Fibroblast of lung (primary cell): Measurements from ENCODE around the gene EFNB2. TPM values are rescaled to one million over a fixed set of nuclear protein-coding genes. Genes with fewer than 3 reads are reported as not detected.
A peak's percentile ranks its signal among the peaks of the same experiment; 100 is the strongest.

Experiments
- DNase-seq, 2 donors: peaks; one replicate each; pipeline versions ENCODE4 v3.0.0 to v3.0.0-alpha.2; 2010; ENCODE audit warnings: low read depth in 2 of 2
- H2AFZ ChIP-seq: 2 replicates; pipeline ENCODE4 v1.5.1; 2012; ENCODE audit warnings: low read length, control low read depth, inconsistent platforms
- H3K27ac ChIP-seq: 2 replicates; pipeline ENCODE4 v1.5.1; 2011; ENCODE audit warnings: low read length, control low read depth; ENCODE audit not compliant: insufficient read depth
- H3K27me3 ChIP-seq: 2 replicates; pipeline ENCODE4 v1.5.1; 2011; ENCODE audit warnings: mild to moderate bottlenecking, low read length; ENCODE audit not compliant: control insufficient read depth, insufficient read depth
- H3K36me3 ChIP-seq: 2 replicates; pipeline ENCODE4 v1.5.1; 2011; ENCODE audit warnings: low read length; ENCODE audit not compliant: control insufficient read depth, insufficient read depth
- H3K4me1 ChIP-seq: 2 replicates; pipeline ENCODE4 v1.5.1; 2011; ENCODE audit warnings: low read length; ENCODE audit not compliant: control insufficient read depth, insufficient read depth; ENCODE audit errors: extremely low read depth
- H3K4me2 ChIP-seq: 2 replicates; pipeline ENCODE4 v1.5.1; 2011; ENCODE audit warnings: low read length, control low read depth; ENCODE audit not compliant: insufficient read depth; ENCODE audit errors: extremely low read depth
- H3K4me3 ChIP-seq, 4 experiments: fragments of 200-600 bp in 1 of 4; sonication (generic) in 1 of 4; replicated peaks in 1 of 4; 2 replicates each; pipeline ENCODE4 v1.5.1; 2011 to 2016; ENCODE audit warnings: low read length in 4 of 4, low read depth in 3 of 4, mild to moderate bottlenecking in 3 of 4, control low read depth in 2 of 4, inconsistent platforms in 1 of 4, mixed read lengths in 1 of 4; ENCODE audit not compliant: insufficient read depth in 1 of 4; ENCODE audit errors: control extremely low read depth in 1 of 4
- H3K79me2 ChIP-seq: 2 replicates; pipeline ENCODE4 v1.5.1; 2012; ENCODE audit warnings: mild to moderate bottlenecking, low read length, inconsistent platforms; ENCODE audit not compliant: control insufficient read depth, insufficient read depth
- H3K9ac ChIP-seq: 2 replicates; pipeline ENCODE4 v1.5.1; 2011; ENCODE audit warnings: mild to moderate bottlenecking, low read length, control low read depth; ENCODE audit not compliant: insufficient read depth
- H3K9me3 ChIP-seq: 2 replicates; pipeline ENCODE4 v1.5.1; 2012; ENCODE audit warnings: low read depth, low read length; ENCODE audit not compliant: control insufficient read depth, insufficient read depth
- H4K20me1 ChIP-seq: 2 replicates; pipeline ENCODE4 v1.5.1; 2011; ENCODE audit warnings: low read length; ENCODE audit not compliant: control insufficient read depth, insufficient read depth; ENCODE audit errors: extremely low read depth
- CTCF ChIP-seq, 2 donors: IDR thresholded peaks in 1 of 2; conservative IDR thresholded peaks in 1 of 2; 1 replicate in 1 of 2; 2 replicates in 1 of 2; pipeline ENCODE4 v1.5.1; 2011 to 2012; ENCODE audit warnings: low read length in 2 of 2, control low read depth in 1 of 2, inconsistent platforms in 1 of 2, low read depth in 1 of 2, mild to moderate bottlenecking in 1 of 2
- EZH2 ChIP-seq: IDR thresholded peaks from 2 replicates; pipeline ENCODE4 v1.5.1; 2012; ENCODE audit warnings: low read length, control low read depth, mild to moderate bottlenecking; ENCODE audit errors: missing control alignments
- polyA minus RNA-seq: library from RNA; depleted of rRNA, polyadenylated mRNA; stranded (reverse); fragments of >200 nt; gene quantifications from 2 replicates; pipeline ENCODE4 v1.2.3, GENCODE V29; 2011; ENCODE audit warnings: low replicate concordance
- polyA plus RNA-seq, 2 donors: library from polyadenylated mRNA; depleted of rRNA in 1 of 2; stranded (reverse) in 1 of 2; unstranded in 1 of 2; fragments of >200 nt; gene quantifications; 2 replicates each; pipeline ENCODE4 v1.2.1, GENCODE V29; 2011 to 2012; ENCODE audit warnings: missing spikeins in 1 of 2
- total RNA-seq: library from RNA; depleted of rRNA; stranded (reverse); fragments of >200 nt; gene quantifications from 2 replicates; pipeline ENCODE4 v1.2.1, GENCODE V29; 2014

EFNB2 gene, protein sequence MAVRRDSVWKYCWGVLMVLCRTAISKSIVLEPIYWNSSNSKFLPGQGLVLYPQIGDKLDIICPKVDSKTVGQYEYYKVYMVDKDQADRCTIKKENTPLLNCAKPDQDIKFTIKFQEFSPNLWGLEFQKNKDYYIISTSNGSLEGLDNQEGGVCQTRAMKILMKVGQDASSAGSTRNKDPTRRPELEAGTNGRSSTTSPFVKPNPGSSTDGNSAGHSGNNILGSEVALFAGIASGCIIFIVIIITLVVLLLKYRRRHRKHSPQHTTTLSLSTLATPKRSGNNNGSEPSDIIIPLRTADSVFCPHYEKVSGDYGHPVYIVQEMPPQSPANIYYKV
- total RNA-seq, result 9.2 and 13.5 TPM in 2 replicates
- polyA plus RNA-seq, result 20.0 and 28.3 TPM in 2 replicates
- polyA plus RNA-seq (2012), result 18.0 and 22.8 TPM in 2 replicates
- 31.4 and 33.5 TPM in 2 replicates for polyA minus RNA-seq

GRCh38 chr13:106535552-106536243, at the start of gene EFNB2:
Gene EFNB2 (minus strand): TSS chr13:106535662. CDS start chr13:106534964, 698 bp downstream.
- H4K20me1 ChIP-seq, result no peaks in the 10 kb centered on the region
- H3K4me2 ChIP-seq, result peak within 1 kb of the TSS; percentile 99
- peak within 1 kb of the TSS; percentile 66 for H2AFZ ChIP-seq
- peak within 1 kb of the TSS; percentile 66 for H3K9ac ChIP-seq
- H3K36me3 ChIP-seq, result no peaks in the 10 kb centered on the region
- H3K9me3 ChIP-seq, result no peaks in the 10 kb centered on the region
- TF ChIP-seq CTCF (conservative IDR thresholded peaks at IDR 0.05 in 1 of 2, IDR thresholded peaks at IDR 0.05 in 1 of 2; ENCODE audit: low read depth in 1 of 2, low read length in 2 of 2) (no peak), EZH2 (no peak)
- H3K4me1 ChIP-seq, result no peaks in the 10 kb centered on the region
- peak; percentile 90 to 93 for DNase-seq
- peaks cover 34% of the 10 kb centered on the region for H3K79me2 ChIP-seq
- peak within 1 kb of the TSS; percentile 80 to 92 (median 83) for H3K4me3 ChIP-seq
- peak within 1 kb of the TSS; percentile 72 for H3K27ac ChIP-seq
- H3K27me3 ChIP-seq, result no peaks in the 10 kb centered on the region

DNA sequence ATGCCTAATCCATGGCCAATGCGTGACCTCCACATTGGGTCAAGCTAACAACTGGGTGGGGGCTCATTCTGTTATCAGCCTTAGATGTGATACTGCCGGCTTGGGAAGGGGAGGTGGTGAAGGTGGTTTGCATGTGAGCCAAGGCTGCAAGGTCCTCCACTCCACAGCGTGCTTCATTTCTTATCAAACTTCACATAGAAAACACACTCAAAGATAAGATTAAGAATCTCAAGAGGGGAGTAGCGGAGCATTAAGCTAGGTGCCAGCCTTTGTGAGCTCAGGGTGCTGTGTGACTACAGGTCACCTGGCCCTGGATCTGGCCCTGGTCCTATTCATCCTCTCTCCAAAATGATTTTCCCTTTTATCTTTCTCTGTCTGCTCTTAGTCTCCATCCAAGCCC, 45.8 kb upstream of the EFNB2 start:
- Histone ChIP-seq H3K9me3 (no peaks in the 10 kb centered on the region), H2AFZ (no peak overlapping the region), H3K4me2 (no peak overlapping the region), H3K27ac (no peak overlapping the region), H4K20me1 (no peaks in the 10 kb centered on the region), H3K36me3 (no peaks in the 10 kb centered on the region), H3K27me3 (no peaks in the 10 kb centered on the region), H3K79me2 (no peaks in the 10 kb centered on the region), H3K4me3 (no peak overlapping the region), H3K9ac (no peak overlapping the region), H3K4me1 (no peaks in the 10 kb centered on the region)
- no peak for TF ChIP-seq EZH2
- no peak for TF ChIP-seq CTCF (conservative IDR thresholded peaks at IDR 0.05 in 1 of 2, IDR thresholded peaks at IDR 0.05 in 1 of 2; ENCODE audit: low read depth in 1 of 2, low read length in 2 of 2)
- no peak for DNase-seq

- TF ChIP-seq CTCF (conservative IDR thresholded peaks at IDR 0.05 in 1 of 2, IDR thresholded peaks at IDR 0.05 in 1 of 2; ENCODE audit: low read depth in 1 of 2, low read length in 2 of 2) (no peak), EZH2 (no peak)
- Histone ChIP-seq H3K4me3 (no peak overlapping the region), H3K36me3 (no peaks in the 10 kb centered on the region), H3K4me1 (peaks cover 4% of the 10 kb centered on the region), H3K79me2 (no peaks in the 10 kb centered on the region), H4K20me1 (no peaks in the 10 kb centered on the region), H3K27ac (no peak overlapping the region), H3K9ac (no peak overlapping the region), H3K27me3 (no peaks in the 10 kb centered on the region), H3K9me3 (no peaks in the 10 kb centered on the region), H2AFZ (no peak overlapping the region), H3K4me2 (no peak overlapping the region)
- DNase-seq, result no peak
Observed at GRCh38 chr13:106575896-106576295, 40.4 kb upstream of the EFNB2 start.
